ENCODE data around the gene MEX3D.

DNA sequence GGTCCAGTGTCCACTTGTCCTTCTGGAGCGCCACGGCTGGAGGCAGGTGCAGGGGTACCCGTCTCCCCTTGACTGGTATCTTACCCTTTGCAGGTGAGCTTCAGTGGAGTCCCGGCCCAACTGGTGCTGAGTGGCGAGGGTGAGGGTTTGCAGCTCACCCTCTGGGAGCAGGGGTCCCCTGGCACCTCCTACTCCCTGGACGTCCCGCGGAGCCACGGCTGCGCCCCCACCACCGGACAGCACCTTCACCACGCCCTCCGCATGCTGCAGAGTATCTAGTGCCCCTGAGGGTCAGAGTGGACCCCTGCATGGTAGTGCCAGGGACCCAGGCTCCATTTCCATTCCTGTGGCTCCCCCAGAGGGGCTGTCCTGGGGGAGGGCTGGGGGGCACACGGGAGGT lies 33.2 kb downstream of the MEX3D start:
- no peak for TF ChIP-seq CTCF (IDR thresholded peaks at IDR 0.05; ENCODE audit: poor library complexity)
- TF ChIP-seq EZH2 (IDR thresholded peaks at IDR 0.05; ENCODE audit: borderline replicate concordance) = no peak
- TF ChIP-seq EZH2phosphoT487 (IDR thresholded peaks at IDR 0.05; ENCODE audit: low read depth, severe bottlenecking, unreplicated experiment) = no peak

Measured in hepatocyte (in vitro differentiated cells).